GM19372 (cell line): ENCODE results near the gene NT5C1A.

Experiments used
- ATAC-seq: cut with Tn5 transposase; IDR thresholded peaks from one replicate; pipeline ENCODE4 v1.9.1; 2021; ENCODE audit warnings: mild to moderate bottlenecking, low read depth, moderate library complexity; ENCODE audit not compliant: unreplicated experiment

NT5C1A gene

DNA sequence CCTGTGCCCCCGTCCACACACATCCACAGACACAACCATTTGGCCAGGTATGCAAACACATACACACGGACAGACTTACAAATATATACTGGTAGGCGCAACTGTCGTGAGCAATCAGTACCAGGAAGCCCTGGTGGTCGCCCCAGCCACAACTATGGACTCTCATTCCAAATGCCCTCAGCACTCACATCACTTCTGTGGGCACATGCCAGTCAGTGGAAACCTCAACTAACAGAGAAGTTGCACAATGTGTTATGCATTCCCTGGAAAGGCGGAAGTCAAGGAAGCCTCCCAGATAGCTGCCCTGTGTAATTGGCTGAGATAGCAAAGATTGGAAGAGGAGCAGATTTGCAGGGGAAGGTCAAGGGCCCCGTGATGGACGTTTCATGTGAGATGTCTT lies 31.0 kb downstream of the NT5C1A start:
- no peak for ATAC-seq

DNA sequence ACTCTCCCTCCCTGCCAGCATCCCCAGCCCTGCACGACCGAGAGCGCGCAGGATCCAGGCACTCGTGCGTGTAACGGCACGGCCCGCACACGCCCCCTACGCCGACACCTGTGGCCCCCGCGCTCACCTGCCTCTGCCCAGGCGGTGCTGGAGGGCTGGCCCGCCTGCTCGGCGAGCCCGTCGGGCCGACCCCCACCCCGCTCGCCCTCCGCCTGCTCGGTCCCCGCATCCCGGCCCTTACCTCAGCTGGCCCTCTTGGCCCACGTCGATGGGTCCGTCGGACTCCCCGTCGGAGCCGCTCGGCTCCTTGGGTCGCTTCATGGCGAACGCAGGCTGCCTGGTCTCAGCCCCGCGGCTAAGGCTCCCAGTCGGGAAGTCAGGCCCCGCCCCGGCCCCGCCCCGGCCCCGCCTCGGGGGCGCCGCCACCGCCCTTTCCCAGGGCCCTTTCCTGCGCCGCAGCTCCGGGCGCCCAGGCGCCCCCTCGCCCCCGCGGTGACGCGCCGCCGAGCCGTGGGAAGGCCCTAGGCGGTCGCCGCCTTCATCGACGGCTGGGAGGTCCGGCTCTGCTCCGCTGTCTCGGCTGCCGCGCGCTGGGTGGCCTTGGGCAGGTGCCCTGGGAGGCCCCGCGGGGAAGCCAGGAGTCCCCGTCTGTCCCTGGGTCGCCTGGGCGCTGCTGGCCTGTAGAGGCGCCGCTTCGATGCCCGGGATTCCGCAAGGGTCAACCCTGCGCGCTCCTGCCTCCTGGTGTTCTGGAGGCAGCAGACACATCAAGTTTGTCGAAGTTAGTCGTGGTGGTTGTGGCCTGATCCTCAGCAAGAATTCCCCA lies 32.4 kb downstream of the NT5C1A start, which contains the start of gene HEYL:
Gene HEYL (minus strand): TSS at position 339 of the 826 bp plus-strand sequence. CDS start 18 bp downstream, at position 321.
- no peak for ATAC-seq

DNA sequence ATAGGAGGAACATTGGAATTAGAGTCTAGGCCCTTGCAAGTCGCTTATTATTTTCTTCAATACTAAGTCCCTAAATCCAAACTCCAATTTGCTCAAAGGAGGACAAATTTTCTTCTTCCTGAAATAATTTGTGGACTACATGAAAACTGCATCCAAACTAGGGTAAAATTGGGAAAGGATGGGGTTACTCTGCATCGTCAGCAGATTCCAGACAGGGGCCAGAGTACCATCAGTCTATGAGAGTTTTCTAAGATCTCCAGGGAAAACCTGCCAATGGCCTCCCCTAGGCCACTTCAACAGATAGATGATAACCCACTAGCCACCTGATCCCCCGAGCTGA lies 33.0 kb downstream of the NT5C1A start:
- ATAC-seq, result no peak

DNA sequence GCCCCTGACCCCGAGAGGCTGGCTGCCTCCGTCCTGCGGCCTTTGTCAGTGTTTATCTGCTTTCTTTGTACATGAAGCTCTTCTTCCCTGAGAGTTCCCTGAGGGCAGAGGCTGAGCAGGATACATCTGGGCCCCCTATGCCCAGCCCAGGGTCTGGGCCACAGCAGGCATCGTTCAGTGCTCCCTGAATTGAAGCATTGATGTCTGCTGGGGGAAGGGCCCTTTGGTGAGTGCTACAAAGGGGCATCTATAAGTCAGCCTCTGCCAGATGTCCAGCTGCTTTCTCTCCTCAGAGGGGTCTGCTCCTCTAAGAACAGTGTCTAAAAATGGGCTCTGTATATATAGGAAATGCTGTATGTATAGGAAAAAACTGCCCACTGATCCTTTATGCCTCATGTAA lies 34.5 kb downstream of the NT5C1A start:
- ATAC-seq, result no peak

DNA sequence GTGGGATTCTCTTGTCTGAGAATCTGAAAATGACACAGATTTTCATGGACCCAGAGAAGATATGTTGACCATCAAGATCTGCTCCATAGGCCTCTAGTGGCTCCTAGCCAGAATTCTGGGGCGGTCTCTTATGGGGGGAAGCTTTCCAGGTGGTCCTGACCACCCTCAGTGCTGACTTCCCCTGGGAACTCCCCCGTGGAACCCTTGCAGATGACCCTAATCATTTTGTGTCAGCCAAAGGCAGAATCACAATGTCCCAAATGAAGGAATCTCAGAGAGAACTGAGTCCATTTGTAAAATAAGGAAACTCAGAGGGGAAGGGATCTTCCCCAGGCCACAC lies 36.1 kb downstream of the NT5C1A start:
- no peak for ATAC-seq

DNA sequence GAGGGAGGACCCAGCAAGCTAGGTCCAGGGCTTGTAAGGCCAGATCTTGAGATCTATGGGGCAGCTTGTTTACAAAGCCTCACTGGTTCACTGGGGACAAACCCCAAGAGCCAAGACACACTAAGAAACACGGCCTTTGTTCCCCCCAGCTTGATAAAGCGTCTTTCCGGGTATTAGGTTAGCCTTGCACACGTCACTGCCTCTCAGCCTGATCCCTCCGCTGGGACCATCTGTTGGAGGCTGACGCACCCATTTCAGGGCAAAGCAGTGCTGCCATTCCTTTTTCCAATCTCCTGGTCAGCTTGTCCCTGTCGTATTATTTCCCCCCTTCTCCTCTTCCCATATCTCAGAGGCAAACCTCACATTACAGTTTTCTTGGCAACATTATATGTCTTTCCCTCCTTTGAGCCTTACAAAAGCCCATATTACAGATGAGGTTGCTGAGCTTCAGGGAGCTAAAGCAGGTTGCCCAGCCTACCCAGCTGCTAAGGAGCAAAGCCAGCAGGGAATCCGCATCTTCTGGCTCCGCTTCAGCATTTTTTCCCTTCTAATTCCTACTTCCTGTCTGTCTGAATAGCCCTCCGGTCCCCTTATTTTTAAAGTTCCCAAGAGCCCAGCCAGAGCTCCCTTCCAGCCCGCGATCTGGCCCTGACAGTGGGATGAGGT lies 36.6 kb downstream of the NT5C1A start:
- no peak for ATAC-seq

DNA sequence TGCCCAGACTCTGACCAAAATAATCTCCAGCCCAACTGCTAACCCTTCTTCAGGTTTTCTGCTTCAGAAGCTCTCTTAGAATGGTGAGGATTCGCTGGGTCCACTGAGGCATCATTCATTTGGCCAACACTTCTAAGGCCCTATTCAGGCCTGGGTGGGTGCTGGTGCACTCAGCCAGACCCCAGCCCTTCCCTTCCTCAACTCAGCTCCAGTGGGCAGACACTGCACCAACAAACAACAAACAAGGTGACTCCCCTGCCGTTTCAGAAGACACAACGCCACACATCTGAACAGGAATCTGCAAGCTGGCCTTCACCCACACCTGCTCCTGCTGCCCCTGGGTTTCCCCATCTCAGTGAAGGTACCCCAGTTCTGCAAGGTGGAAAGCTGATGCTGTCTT lies 38.5 kb downstream of the NT5C1A start:
- ATAC-seq, result no peak

DNA sequence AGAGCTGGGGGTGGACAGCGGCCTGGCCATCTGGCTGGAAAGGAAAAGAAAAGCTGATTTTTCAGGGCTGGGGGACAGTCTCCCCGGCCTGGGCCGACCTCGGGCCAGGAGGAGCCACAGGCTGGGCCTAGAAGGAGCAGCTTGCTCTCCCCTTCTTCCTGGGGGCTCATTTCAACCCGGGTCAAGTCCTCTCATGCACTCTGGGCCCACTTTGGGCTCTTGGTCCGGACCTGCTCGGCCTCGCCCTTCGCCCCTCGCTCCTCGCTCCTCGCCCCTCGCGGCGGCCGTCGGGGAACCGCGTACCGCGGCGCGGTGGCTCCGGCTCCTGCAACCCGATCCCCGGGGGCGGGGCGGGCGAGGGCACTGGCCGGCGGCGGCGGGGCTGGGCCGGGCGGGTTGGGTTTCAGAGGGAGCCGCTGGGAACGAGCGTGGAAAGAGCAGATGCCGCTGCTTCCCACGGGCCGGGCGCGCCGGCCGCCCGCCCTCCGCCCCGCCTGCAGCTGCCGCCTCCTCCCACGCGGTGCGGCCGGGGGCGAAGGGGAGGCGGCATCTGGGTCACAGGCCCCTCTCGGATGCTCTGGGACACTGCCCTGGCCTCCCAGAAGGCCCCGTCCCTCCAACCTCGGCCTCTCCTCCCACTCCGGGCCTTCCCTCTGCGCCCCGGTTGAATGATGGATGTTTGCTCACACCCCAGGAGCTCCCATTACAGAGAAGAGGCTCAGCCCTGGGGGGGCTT lies 39.1 kb downstream of the NT5C1A start:
- no peak for ATAC-seq

DNA sequence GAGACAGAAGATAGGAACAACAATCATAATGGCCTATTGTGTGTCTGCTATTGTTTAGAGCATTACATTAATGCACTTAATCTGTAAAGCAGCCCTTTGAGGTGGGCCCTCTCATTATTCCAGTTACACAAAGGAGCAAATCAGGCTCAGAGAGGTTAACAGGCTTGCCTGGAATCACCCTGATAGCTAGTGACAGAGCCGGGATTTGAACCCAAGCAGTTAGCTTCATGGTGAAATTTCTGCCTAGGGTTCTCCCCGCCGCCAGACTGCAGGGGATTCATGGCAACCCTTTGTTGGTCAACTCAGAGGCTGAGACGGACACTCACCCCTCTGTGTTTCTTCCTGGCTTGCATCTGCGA lies 39.6 kb downstream of the NT5C1A start:
- ATAC-seq, result no peak

DNA sequence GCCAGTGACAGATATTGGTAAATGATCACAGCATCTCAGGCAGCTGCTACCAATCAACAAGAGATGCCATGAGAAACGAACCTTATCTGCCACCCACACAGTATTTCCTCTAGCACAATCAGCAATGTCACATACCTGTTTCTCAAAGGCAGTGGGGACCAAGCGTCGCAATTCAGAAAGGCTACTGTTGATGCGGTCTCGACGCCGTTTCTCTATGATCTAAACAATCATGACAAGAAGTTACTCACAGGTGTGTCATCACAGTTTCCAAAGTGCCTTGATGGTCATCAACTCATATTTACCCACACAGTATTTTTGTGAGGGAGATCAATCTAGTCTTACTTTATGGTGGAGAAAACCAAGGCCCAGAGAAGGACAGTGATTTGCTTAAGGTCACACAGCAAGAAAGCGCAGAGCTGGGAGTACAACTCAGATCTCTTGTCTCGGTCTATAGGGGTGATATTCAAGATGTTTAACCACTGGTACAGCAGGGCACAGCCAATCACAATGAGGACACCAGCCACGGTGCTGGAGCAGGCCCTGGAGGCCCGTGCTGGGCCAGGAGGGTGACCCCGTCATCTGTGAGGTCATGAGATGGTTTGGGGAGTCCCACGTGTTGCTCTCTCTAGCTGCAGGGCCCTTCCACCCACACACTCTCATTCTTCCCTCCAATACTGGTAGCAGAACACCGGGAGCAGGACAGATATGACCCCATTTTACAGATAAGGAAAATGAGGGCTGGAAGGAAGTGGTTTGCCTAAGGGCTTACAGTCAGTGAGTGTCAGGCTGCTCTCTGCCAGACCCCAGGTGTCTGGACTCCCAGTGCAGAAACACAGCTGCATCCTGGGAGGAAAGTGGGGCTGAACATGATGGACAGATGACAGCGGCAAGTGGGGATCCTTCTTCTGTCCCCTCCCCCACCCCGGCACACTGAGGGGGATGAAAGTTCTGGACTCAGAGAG lies 40.3 kb downstream of the NT5C1A start:
- no peak for ATAC-seq

DNA sequence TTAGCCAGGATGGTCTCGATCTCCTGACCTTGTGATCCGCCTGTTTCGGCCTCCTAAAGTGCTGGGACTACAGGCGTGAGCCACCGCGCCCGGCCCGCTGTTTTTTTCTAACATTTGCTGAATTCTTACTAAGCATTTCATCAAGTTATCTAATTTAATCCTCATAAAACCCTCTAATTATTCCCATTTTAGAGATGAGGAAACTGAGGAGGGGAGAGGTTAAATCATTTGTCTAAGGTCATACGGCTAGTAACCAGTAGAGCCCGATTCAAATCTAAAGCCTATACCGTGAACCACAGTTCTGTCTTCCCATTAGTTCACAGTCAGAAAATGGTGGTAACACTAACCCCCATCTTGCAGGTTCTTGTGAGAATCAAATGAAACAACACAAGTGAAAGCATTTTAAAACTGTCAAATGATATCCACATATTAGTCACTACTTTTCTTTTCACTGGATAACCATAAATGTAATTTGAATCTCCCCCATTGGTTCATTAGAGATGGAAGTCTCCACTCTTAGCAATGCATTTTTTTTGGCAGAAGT lies 43.0 kb downstream of the NT5C1A start:
- no peak for ATAC-seq

DNA sequence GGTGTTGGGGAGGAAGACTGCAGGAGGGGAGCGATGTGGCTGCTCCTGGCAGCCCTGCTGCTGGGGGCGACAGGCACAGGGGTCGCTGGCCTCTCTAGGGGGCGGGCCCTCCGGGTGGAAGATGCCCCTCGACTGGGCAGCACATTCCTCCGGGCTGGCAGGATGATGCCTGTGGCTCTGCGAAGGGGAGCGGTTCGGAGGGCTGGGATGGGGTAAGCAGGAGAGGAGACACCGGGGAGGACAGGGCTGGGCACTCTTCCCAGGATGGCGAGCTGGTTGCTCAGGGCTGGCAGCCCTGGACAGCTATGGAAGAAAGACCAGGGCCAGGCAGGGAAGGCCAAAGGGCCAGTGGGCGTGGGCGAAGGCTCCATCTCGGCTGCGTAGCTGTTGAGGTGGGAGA lies 45.3 kb downstream of the NT5C1A start:
- ATAC-seq, result no peak

DNA sequence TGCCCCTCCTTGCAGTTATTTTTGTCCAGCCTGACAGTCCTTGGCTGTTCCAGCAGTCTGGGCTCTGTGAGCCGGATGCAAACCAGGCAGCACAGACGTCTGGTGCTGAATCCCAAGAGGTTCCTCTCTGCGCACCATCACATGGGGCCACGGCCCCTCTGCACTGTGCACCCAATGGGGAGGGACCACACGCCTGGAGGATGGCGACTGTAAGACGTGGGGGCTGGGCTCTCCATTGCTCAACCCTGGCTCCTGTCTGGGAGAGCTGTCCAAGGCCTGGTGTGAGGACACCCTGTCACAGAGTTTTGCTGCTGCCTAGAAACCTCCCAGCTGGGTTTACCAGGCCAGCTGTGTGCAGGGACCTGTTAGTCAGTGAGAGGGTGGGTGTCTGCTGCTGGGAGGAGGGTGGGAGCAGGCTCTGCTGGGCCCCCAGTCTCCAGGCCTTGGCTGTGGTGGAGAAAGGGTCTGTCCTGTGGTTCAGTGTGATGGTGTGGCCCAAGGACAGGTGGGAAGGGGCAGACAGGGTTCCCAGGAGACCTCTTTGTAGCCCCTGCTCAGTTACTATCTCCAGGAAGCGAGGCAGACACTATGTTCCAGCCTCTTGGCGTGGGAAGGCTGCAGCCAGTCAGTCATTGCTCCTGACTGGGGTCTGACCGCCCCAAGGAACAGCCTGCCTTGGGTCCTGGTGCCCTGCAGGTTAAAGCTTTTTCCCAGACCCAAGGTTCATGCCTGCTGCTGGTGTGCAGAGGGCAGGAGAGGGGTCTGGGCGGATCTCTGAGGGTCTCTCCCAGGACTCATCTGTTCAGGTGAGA lies 46.2 kb downstream of the NT5C1A start:
- ATAC-seq, result no peak

DNA sequence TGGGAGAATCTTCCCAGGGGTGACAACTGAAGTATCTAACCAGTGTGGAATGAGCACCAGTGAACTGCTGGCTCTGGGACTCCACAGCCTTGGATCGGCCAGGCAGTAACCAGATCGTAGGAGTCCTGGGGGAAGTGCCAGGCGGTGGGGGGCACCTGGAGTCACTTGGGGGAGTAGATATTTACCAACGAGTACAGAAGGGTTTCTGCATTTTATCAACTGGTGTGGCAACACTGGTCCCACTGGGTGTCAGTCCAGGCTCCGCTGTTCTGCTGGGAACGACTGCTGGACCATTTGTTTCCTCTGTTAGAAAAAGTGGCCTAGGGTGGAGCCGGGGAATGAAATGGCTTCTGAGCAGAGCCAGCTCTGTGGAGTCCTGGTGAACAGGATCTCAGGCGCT lies 46.9 kb downstream of the NT5C1A start:
- no peak for ATAC-seq

DNA sequence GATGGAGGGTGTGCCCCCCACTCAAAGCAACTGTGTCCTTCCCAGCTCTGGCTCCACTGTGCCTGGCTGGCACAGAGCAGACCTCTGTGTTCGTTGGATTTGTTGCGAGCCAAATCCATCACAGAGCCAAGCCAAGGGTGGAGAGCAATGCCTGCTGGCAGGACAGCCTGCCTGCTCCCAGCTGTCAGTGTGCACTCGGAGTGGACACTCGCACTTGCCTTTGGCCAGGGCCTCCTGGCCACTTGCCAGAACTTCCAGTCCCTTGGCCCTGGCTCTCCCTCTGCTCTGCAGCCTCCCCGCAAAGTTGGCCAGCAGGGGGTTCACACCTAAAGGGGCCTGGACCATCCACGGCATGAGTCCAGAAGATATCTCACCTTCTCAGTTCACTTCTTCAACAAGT lies 48.9 kb downstream of the NT5C1A start:
- ATAC-seq, result no peak

DNA sequence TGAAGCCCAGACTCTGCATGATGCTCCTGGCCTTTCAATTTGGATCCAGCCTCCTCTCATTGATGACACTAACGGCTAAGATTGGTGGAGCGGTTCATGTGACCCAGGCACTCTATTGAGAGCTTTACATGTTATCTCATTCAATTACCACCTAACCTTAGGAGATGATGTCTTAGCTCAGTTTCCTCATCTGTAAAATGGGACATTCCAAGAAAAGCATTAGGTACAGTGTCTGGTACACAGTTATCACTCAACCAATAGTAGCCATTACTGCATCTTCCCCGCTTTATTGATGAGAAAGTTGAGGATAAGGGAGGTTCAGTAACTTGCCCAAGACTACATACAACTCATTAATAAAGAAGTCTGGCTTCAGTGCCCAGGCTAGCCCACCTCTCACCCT lies 49.5 kb downstream of the NT5C1A start:
- ATAC-seq, result no peak

DNA sequence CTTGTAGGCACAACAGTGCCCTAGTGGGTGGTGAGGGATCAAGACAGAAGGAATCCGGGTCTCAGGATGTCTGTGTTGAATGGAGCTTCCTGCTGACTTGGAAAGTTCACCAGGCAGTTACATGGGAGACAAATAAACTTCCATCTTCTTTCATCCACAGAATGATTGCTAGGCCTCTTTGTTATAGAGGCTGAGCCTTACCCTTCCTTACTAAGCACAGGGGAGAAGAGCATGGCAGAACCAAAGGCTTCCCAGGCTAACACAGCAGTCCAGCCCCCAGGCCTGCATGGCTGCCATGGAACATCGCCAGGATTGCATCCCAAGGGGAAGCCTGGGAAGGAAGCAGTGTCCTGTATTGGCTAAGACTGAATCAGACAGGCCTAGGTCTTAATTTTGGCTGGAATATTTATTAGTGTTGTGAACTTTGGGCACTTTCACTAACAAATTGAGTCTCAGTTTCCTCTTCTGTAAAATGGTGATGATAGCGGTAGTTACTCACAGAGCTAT lies 51.2 kb downstream of the NT5C1A start:
- no peak for ATAC-seq

DNA sequence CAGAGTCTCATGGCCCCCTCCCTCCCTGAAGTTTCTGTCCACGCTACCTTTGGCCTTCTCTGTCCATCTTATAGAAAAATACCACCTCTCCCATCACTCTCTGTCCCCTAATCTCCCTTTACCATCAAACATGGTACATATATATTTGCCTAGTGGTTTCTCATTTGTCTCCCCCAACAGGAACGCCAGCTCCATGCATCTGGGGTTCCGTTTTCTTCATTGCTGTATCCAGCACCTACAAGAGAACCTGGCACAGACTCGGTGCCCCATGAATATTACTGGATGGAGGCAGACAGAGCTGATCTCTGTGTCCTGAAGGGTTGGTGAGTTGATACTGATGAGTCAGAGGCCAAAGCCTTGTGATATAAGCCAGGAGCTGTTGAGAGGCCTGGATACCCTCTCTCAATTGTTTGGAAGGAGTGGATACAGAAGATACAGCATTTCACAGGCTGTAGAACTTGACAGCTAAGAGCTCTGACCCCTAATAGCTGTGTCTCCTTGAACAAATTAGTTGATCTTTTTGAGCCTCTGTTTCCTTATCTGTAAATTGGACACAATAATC lies 54.3 kb downstream of the NT5C1A start:
- ATAC-seq, result no peak

DNA sequence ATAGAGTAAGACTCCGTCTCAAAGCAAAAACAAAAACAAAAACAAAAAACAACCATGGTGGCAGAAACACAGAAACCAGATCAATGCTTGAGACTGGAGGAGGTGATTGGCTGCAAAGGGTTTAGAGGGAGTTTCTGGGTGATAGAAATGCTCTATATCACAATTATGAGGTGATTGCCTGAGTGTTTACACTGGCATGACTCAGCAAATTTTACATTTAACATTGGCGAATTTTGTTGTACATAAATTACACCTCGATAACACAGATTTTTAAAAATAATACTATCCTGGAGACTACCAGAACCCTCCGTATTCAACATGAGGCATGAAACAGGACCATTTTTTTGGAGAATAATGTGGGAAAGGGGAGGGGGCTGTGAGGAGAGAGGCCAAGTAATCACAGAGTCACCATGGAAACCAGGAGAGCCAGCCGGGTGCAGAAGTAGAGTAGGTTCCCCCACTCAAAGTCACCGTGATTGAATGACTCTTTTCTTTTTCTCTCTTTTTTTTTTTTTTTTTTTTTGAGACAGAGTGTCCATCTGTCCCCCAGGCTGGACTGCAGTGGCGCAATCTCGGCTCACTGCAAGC lies 56.7 kb downstream of the NT5C1A start:
- no peak for ATAC-seq
